ENCODE measurements around the gene CMTM4.
"Not testable (repeated sequence)": the region's sequence is repeated elsewhere in the genome, so short reads cannot be mapped to it uniquely, and the experiment has no call there.

The CMTM4 gene

GRCh38 chr16:66668777-66669444, 27.6 kb downstream of the CMTM4 start:
- H3K79me2 ChIP-seq (ENCODE audit: insufficient read depth, low read depth) = no peaks in the 10 kb centered on the region
- no peak overlapping the region for H2AFZ ChIP-seq (ENCODE audit: low read depth)
- H3K27me3 ChIP-seq (ENCODE audit: insufficient read depth, low read depth) = no peaks in the 10 kb centered on the region
- H3K9ac ChIP-seq = no peak overlapping the region
- TF ChIP-seq, protein P1, sequence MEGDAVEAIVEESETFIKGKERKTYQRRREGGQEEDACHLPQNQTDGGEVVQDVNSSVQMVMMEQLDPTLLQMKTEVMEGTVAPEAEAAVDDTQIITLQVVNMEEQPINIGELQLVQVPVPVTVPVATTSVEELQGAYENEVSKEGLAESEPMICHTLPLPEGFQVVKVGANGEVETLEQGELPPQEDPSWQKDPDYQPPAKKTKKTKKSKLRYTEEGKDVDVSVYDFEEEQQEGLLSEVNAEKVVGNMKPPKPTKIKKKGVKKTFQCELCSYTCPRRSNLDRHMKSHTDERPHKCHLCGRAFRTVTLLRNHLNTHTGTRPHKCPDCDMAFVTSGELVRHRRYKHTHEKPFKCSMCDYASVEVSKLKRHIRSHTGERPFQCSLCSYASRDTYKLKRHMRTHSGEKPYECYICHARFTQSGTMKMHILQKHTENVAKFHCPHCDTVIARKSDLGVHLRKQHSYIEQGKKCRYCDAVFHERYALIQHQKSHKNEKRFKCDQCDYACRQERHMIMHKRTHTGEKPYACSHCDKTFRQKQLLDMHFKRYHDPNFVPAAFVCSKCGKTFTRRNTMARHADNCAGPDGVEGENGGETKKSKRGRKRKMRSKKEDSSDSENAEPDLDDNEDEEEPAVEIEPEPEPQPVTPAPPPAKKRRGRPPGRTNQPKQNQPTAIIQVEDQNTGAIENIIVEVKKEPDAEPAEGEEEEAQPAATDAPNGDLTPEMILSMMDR (conservative IDR thresholded peaks at IDR 0.05; ENCODE audit: low read depth, low read length) = no peak
- H4K20me1 ChIP-seq (ENCODE audit: insufficient read depth) = no peaks in the 10 kb centered on the region
- no peaks in the 10 kb centered on the region for H3K36me3 ChIP-seq (ENCODE audit: insufficient read depth)
- no peaks in the 10 kb centered on the region for H3K4me1 ChIP-seq (ENCODE audit: low read depth, poor library complexity, severe bottlenecking)
- no peak overlapping the region for H3K4me3 ChIP-seq (IDR thresholded peaks at IDR 0.05; ENCODE audit: insufficient read depth, low read depth, low read length)
- no peak overlapping the region for H3K4me2 ChIP-seq
- no peak overlapping the region for H3K27ac ChIP-seq

DNA sequence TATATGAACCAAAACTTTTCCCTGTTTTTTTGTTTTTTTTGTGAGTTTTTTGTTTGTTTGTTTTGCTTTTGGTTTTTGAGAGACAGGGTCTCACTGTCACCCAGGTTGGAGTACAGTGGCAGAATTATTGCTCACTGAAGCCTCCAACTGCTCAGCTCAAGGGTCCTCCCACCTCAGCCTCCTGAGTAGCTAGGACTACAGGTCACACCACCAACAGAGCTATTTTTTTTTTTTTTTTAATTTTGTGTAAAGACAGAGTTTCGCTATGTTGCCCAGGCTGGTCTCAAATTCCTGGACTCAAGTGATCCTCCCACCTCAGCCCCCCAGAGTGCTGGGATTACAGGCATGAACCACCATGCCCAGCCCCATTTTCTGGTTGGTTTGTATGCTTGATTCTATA, 28.6 kb downstream of the CMTM4 start:
- no peak overlapping the region for H3K4me2 ChIP-seq
- TF ChIP-seq, protein P1 (conservative IDR thresholded peaks at IDR 0.05; ENCODE audit: low read depth, low read length) = no peak
- no peaks in the 10 kb centered on the region for H3K27me3 ChIP-seq (ENCODE audit: insufficient read depth, low read depth)
- no peaks in the 10 kb centered on the region for H3K79me2 ChIP-seq (ENCODE audit: insufficient read depth, low read depth)
- no peak overlapping the region for H3K9ac ChIP-seq
- no peaks in the 10 kb centered on the region for H4K20me1 ChIP-seq (ENCODE audit: insufficient read depth)
- no peak overlapping the region for H3K27ac ChIP-seq
- H3K36me3 ChIP-seq (ENCODE audit: insufficient read depth) = no peaks in the 10 kb centered on the region
- H3K4me1 ChIP-seq (ENCODE audit: low read depth, poor library complexity, severe bottlenecking) = no peaks in the 10 kb centered on the region
- no peak overlapping the region for H3K4me3 ChIP-seq (IDR thresholded peaks at IDR 0.05; ENCODE audit: insufficient read depth, low read depth, low read length)
- no peak overlapping the region for H2AFZ ChIP-seq (ENCODE audit: low read depth)

GRCh38 chr16:66662445-66663194, 33.9 kb downstream of the CMTM4 start:
- H3K4me2 ChIP-seq = no peak overlapping the region
- H2AFZ ChIP-seq (ENCODE audit: low read depth) = no peak overlapping the region
- no peak overlapping the region for H3K27ac ChIP-seq
- H3K79me2 ChIP-seq (ENCODE audit: insufficient read depth, low read depth) = no peaks in the 10 kb centered on the region
- no peak overlapping the region for H3K9ac ChIP-seq
- no peaks in the 10 kb centered on the region for H3K4me1 ChIP-seq (ENCODE audit: low read depth, poor library complexity, severe bottlenecking)
- no peak overlapping the region for H3K4me3 ChIP-seq (IDR thresholded peaks at IDR 0.05; ENCODE audit: insufficient read depth, low read depth, low read length)
- TF ChIP-seq, protein P1 (conservative IDR thresholded peaks at IDR 0.05; ENCODE audit: low read depth, low read length) = no peak; the same call in 1 of the 2 replicates
- no peaks in the 10 kb centered on the region for H4K20me1 ChIP-seq (ENCODE audit: insufficient read depth)
- no peaks in the 10 kb centered on the region for H3K36me3 ChIP-seq (ENCODE audit: insufficient read depth)
- H3K27me3 ChIP-seq (ENCODE audit: insufficient read depth, low read depth) = no peaks in the 10 kb centered on the region

DNA sequence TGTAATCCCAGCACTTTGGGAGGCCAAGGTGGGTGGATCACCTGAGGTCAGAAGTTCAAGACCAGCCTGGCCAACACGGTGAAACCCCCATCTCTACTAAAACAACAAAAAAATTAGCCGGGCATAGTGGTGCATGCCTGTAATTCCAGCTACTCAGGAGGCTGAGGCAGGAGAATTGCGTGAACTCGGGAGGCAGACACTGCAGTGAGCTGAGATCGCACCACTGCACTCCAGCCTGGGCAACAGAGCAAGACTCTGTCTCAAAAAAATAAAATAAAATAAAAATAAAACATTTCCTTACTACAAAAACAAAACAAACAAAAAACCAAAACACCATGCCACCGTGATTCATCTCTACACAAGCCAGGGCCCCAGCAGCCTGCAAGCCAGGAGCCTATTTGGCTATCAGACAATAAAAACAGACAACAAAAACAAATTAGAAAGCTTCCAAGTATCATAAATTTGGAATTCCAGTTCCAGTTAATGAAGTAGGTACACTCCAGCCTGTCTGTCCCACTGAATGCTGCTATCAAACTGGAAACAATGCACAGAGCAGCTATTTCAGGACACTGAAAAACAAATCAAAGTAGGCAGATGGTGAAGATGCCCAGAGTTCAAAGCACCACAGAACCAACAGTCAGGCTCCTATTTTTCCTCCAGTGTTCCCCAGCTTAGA, 34.7 kb downstream of the CMTM4 start:
- not testable (repeated sequence) for H3K9ac ChIP-seq; H3K36me3 ChIP-seq (ENCODE audit: insufficient read depth); H3K4me2 ChIP-seq; H3K4me3 ChIP-seq (IDR thresholded peaks at IDR 0.05; ENCODE audit: insufficient read depth, low read depth, low read length); H3K27ac ChIP-seq; H3K79me2 ChIP-seq (ENCODE audit: insufficient read depth, low read depth); H2AFZ ChIP-seq (ENCODE audit: low read depth); H4K20me1 ChIP-seq (ENCODE audit: insufficient read depth); H3K27me3 ChIP-seq (ENCODE audit: insufficient read depth, low read depth); H3K4me1 ChIP-seq (ENCODE audit: low read depth, poor library complexity, severe bottlenecking)
